Measurements from ENCODE around the gene RUBCNL. TPM values are rescaled to one million over a fixed set of nuclear protein-coding genes. Genes with fewer than 3 reads are reported as not detected.

RUBCNL gene
- total RNA-seq, 1 experiment from 2014 or later: 1.9 TPM

- Mint-ChIP-seq H3K9me3 (no peaks in the 10 kb centered on the region), H3K4me3 (no peak overlapping the region), H3K36me3 (no peaks in the 10 kb centered on the region), H3K27me3 (ENCODE audit: low read depth) (peaks cover 61% of the 10 kb centered on the region), H3K27ac (no peak overlapping the region), H3K4me1 (peaks cover 28% of the 10 kb centered on the region)
- no peak for DNase-seq (ENCODE audit: low spot score)
- ChIA-PET POLR2A (no interaction called here), CTCF (interaction anchor here (1.0 kb wide), 1 partner anchor 67 kb away, joined by 4 read pairs; no protein-coding TSS in a partner anchor)
- TF ChIP-seq, protein P1, sequence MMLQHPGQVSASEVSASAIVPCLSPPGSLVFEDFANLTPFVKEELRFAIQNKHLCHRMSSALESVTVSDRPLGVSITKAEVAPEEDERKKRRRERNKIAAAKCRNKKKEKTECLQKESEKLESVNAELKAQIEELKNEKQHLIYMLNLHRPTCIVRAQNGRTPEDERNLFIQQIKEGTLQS (CRISPR knock-in tag; conservative IDR thresholded peaks at IDR 0.05): no peak
- no peak for TF ChIP-seq ZSCAN18 (CRISPR knock-in tag; IDR thresholded peaks at IDR 0.05)
- no peak for TF ChIP-seq JAZF1 (CRISPR knock-in tag; IDR thresholded peaks at IDR 0.05)
- TF ChIP-seq, protein P2, sequence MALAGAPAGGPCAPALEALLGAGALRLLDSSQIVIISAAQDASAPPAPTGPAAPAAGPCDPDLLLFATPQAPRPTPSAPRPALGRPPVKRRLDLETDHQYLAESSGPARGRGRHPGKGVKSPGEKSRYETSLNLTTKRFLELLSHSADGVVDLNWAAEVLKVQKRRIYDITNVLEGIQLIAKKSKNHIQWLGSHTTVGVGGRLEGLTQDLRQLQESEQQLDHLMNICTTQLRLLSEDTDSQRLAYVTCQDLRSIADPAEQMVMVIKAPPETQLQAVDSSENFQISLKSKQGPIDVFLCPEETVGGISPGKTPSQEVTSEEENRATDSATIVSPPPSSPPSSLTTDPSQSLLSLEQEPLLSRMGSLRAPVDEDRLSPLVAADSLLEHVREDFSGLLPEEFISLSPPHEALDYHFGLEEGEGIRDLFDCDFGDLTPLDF (CRISPR knock-in tag; IDR thresholded peaks at IDR 0.05): no peak
- TF ChIP-seq ZNF138 (CRISPR knock-in tag; conservative IDR thresholded peaks at IDR 0.05): no peak
- no peak for TF ChIP-seq GTF2I (CRISPR knock-in tag; conservative IDR thresholded peaks at IDR 0.05)
- TF ChIP-seq, protein P3, sequence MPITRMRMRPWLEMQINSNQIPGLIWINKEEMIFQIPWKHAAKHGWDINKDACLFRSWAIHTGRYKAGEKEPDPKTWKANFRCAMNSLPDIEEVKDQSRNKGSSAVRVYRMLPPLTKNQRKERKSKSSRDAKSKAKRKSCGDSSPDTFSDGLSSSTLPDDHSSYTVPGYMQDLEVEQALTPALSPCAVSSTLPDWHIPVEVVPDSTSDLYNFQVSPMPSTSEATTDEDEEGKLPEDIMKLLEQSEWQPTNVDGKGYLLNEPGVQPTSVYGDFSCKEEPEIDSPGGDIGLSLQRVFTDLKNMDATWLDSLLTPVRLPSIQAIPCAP (CRISPR knock-in tag; IDR thresholded peaks at IDR 0.05): no peak
- no peak for TF ChIP-seq GABPB1 (CRISPR knock-in tag; IDR thresholded peaks at IDR 0.05)
- no peak for TF ChIP-seq ETV6 (CRISPR knock-in tag; IDR thresholded peaks at IDR 0.05)
- TF ChIP-seq, protein P4, sequence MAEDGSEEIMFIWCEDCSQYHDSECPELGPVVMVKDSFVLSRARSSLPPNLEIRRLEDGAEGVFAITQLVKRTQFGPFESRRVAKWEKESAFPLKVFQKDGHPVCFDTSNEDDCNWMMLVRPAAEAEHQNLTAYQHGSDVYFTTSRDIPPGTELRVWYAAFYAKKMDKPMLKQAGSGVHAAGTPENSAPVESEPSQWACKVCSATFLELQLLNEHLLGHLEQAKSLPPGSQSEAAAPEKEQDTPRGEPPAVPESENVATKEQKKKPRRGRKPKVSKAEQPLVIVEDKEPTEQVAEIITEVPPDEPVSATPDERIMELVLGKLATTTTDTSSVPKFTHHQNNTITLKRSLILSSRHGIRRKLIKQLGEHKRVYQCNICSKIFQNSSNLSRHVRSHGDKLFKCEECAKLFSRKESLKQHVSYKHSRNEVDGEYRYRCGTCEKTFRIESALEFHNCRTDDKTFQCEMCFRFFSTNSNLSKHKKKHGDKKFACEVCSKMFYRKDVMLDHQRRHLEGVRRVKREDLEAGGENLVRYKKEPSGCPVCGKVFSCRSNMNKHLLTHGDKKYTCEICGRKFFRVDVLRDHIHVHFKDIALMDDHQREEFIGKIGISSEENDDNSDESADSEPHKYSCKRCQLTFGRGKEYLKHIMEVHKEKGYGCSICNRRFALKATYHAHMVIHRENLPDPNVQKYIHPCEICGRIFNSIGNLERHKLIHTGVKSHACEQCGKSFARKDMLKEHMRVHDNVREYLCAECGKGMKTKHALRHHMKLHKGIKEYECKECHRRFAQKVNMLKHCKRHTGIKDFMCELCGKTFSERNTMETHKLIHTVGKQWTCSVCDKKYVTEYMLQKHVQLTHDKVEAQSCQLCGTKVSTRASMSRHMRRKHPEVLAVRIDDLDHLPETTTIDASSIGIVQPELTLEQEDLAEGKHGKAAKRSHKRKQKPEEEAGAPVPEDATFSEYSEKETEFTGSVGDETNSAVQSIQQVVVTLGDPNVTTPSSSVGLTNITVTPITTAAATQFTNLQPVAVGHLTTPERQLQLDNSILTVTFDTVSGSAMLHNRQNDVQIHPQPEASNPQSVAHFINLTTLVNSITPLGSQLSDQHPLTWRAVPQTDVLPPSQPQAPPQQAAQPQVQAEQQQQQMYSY (CRISPR knock-in tag; IDR thresholded peaks at IDR 0.05): no peak
- no peak for TF ChIP-seq MAX (CRISPR knock-in tag; IDR thresholded peaks at IDR 0.05)
- no peak for TF ChIP-seq SP1 (CRISPR knock-in tag; conservative IDR thresholded peaks at IDR 0.05)
- TF ChIP-seq EMX1 (CRISPR knock-in tag; IDR thresholded peaks at IDR 0.05): no peak
- no peak for TF ChIP-seq NFATC4 (CRISPR knock-in tag; IDR thresholded peaks at IDR 0.05)
- no peak for TF ChIP-seq ATF2 (CRISPR knock-in tag; IDR thresholded peaks at IDR 0.05; ENCODE audit: borderline replicate concordance, low read depth)
- no peak for TF ChIP-seq ZNF425 (CRISPR knock-in tag; conservative IDR thresholded peaks at IDR 0.05)
- no peak for TF ChIP-seq CREB1 (CRISPR knock-in tag; IDR thresholded peaks at IDR 0.05)
- no peak for TF ChIP-seq TEAD4 (CRISPR knock-in tag; IDR thresholded peaks at IDR 0.05)
- no peak for TF ChIP-seq CBFB (CRISPR knock-in tag; IDR thresholded peaks at IDR 0.05; ENCODE audit: low read depth)
- TF ChIP-seq CTCF (IDR thresholded peaks at IDR 0.05): no peak
- ATAC-seq: no peak
Observed at GRCh38 chr13:46388308-46388707, 1.3 kb upstream of the RUBCNL start.

Data from WTC11 (cell line).